Kidney (tissue), 14 donors: Measurements from ENCODE around the gene ATP7B. TPM values are rescaled to one million over a fixed set of nuclear protein-coding genes. Genes with fewer than 3 reads are reported as not detected.
A peak's percentile ranks its signal among the peaks of the same experiment; 100 is the strongest.

Experiments used
- DNase-seq, 5 donors: peaks; one replicate each; pipeline ENCODE4 v3.0.0-alpha.2; 2013 to 2020
- FAIRE-seq: peaks from 2 replicates; lab custom pipeline; 2012; peaks lifted over from hg19 to GRCh38; lab: Jason Lieb, UNC
- H3K27ac ChIP-seq, 2 donors: one replicate each; pipeline ENCODE4 v1.7.0; 2013; ENCODE audit warnings: low read depth in 2 of 2, low read length in 2 of 2, inconsistent platforms in 1 of 2
- H3K27me3 ChIP-seq: one replicate; pipeline ENCODE4 v1.7.1; 2013; ENCODE audit warnings: low read length, inconsistent platforms; ENCODE audit not compliant: control insufficient read depth, insufficient read depth
- H3K36me3 ChIP-seq, 3 donors: one replicate each; pipeline versions ENCODE4 v1.7.0 to v1.7.1; 2013; ENCODE audit warnings: low read length in 3 of 3, control low read depth in 1 of 3, inconsistent platforms in 1 of 3; ENCODE audit not compliant: insufficient read depth in 3 of 3, control insufficient read depth in 2 of 3
- H3K4me1 ChIP-seq, 3 donors: one replicate each; pipeline versions ENCODE4 v1.7.0 to v1.7.1; 2013; ENCODE audit warnings: low read length in 3 of 3, inconsistent platforms in 1 of 3, low read depth in 1 of 3; ENCODE audit not compliant: control insufficient read depth in 2 of 3, insufficient read depth in 2 of 3
- H3K4me3 ChIP-seq, 3 donors: one replicate each; pipeline versions ENCODE4 v1.7.0 to v1.8.1; 2013; ENCODE audit warnings: low read length in 3 of 3, control low read depth in 1 of 3, inconsistent platforms in 1 of 3
- H3K9ac ChIP-seq, 3 donors: one replicate each; pipeline versions ENCODE4 v1.7.0 to v1.7.1; 2013; ENCODE audit warnings: low read length in 3 of 3, control low read depth in 1 of 3, inconsistent platforms in 1 of 3
- H3K9me3 ChIP-seq, 3 donors: one replicate each; pipeline versions ENCODE4 v1.7.0 to v1.7.1; 2013; ENCODE audit warnings: low read length in 3 of 3, control low read depth in 1 of 3, inconsistent platforms in 1 of 3; ENCODE audit not compliant: control insufficient read depth in 2 of 3, insufficient read depth in 1 of 3
- intact Hi-C: fragments of 100-400 bp; cut with DNase I; formaldehyde crosslinking; loops from one replicate; pipeline ENCODE4 v1.11.1; 2022
- polyA plus RNA-seq: library from polyadenylated mRNA; stranded (reverse); fragments of 350-450 nt; fragmentation: Illumina TruSeq; extraction: RNeasy Lipid Tissue Mini Kit (QIAGEN cat#74804); gene quantifications from one replicate; pipeline ENCODE4 v1.2.3, GENCODE V29; 2014; ENCODE audit warnings: low read depth, low replicate concordance; ENCODE audit not compliant: insufficient read depth
- total RNA-seq: library from RNA; stranded (reverse); fragmentation: NEBNext Ultra II Directional; extraction: Animal tissue kit (Norgen Biotek cat#: 25700); gene quantifications from one replicate; pipeline ENCODE4 v1.2.1, GENCODE V29; 2021
- TF ChIP-seq, protein P1 (sequence below): IDR thresholded peaks from 3 replicates; pipeline ENCODE4 v1.5.1; 2012; ENCODE audit warnings: mild to moderate bottlenecking, moderate library complexity, borderline replicate concordance; ENCODE audit not compliant: insufficient read depth; ENCODE audit errors: extremely low read depth
- donor health status: control.
- donor health status: control.
- donor health status: control.
- donor health status: control.
- donor health status: control.
- donor health status: DM: yes; HTN: yes; CAD: no.
- donor health status: Normal renal cell carcinoma (clear cell type).

Gene ATP7B
- total and polyA plus RNA-seq, 2 donors from 2014 or later: 2.0 to 5.7 TPM

- no peaks in the 10 kb centered on the region for H3K27me3 ChIP-seq
- FAIRE-seq: no peak
- no peaks in the 10 kb centered on the region for H3K9me3 ChIP-seq
- no peak overlapping the region for H3K4me3 ChIP-seq
- H3K36me3 ChIP-seq: no peaks in the 10 kb centered on the region
- no peak overlapping the region for H3K9ac ChIP-seq
- intact Hi-C loops: no loop called here
- TF ChIP-seq, protein P1, sequence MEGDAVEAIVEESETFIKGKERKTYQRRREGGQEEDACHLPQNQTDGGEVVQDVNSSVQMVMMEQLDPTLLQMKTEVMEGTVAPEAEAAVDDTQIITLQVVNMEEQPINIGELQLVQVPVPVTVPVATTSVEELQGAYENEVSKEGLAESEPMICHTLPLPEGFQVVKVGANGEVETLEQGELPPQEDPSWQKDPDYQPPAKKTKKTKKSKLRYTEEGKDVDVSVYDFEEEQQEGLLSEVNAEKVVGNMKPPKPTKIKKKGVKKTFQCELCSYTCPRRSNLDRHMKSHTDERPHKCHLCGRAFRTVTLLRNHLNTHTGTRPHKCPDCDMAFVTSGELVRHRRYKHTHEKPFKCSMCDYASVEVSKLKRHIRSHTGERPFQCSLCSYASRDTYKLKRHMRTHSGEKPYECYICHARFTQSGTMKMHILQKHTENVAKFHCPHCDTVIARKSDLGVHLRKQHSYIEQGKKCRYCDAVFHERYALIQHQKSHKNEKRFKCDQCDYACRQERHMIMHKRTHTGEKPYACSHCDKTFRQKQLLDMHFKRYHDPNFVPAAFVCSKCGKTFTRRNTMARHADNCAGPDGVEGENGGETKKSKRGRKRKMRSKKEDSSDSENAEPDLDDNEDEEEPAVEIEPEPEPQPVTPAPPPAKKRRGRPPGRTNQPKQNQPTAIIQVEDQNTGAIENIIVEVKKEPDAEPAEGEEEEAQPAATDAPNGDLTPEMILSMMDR: no peak
- no peaks in the 10 kb centered on the region for H3K4me1 ChIP-seq
- no peak for DNase-seq
- H3K27ac ChIP-seq: no peak overlapping the region
Observed at GRCh38 chr13:52048516-52048915, 37.3 kb upstream of the ATP7B start.

DNA sequence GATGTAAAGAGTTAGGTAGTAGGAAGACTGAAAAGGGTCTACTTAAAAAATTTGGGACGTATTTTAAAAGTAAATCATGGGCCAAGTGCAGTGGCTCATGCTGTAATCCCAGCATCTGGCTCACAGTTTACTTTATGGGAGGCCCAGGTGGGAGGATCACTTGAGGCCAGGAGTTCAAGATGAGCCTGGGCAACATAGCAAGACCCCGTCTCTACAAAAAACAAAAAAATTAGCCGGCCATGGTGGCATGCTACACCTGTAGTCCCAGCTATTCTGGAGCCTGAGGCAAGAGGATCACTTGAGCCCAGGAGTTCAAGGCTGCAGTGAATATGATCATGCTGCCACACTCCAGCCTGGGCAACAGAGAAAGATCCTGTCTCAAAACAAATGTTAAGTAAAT is 36.2 kb upstream of the ATP7B start:
- Histone ChIP-seq H3K9me3 (no peaks in the 10 kb centered on the region), H3K9ac (no peak overlapping the region), H3K27ac (no peak overlapping the region), H3K36me3 (no peaks in the 10 kb centered on the region), H3K27me3 (no peaks in the 10 kb centered on the region), H3K4me1 (no peaks in the 10 kb centered on the region), H3K4me3 (no peak overlapping the region)
- TF ChIP-seq, protein P1: no peak
- FAIRE-seq: no peak
- no peak for DNase-seq
- intact Hi-C loops: no loop called here

DNA sequence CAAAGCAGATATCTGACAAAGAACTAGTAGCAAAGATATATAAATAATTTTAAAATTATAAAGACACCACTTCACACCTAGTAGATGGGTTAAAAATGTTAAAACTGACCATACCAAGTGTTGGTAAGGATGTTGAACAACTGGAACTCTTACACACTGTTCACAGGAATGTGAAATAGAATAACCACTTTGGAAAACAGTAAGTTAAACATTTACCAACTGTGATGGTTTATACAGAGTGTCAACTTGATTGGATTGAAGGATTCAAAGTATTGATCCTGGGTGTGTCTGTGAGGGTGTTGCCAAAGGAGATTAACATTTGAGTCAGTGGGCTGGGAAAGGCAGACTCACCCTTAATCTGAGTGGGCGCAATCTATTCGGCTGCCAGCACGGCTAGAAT is 32.4 kb upstream of the ATP7B start:
- FAIRE-seq: peak; percentile 27
- DNase-seq: no peak
- intact Hi-C loops: no loop called here

More for the DNA sequence above, 32.4 kb upstream of the ATP7B start:
- Histone ChIP-seq H3K4me3 (no peak overlapping the region), H3K27me3 (no peaks in the 10 kb centered on the region), H3K9ac (no peak overlapping the region), H3K4me1 (no peaks in the 10 kb centered on the region), H3K9me3 (no peaks in the 10 kb centered on the region), H3K27ac (no peak overlapping the region), H3K36me3 (no peaks in the 10 kb centered on the region)
- TF ChIP-seq, protein P1: no peak
